GM12878 (cell line): ENCODE data around the gene STARD10. TPM values are rescaled to one million over a fixed set of nuclear protein-coding genes. Genes with fewer than 3 reads are reported as not detected.

Source experiments
- ATAC-seq: fragments of 200-7000 bp; cut with Tn5 transposase; 3 replicates; pipeline ENCODE4 v1.9.1; 2020; ENCODE audit warnings: mild to moderate bottlenecking, moderate library complexity
- BruUV-seq: library from RNA; stranded (reverse); fragments of 400-500 nt; replicated peaks from 2 replicates; lab custom pipeline; 2021; lab: Mats Ljungman, UMichigan
- CTCF ChIA-PET: fragments of 300-600 bp; sonication (Branson Sonifier 250); formaldehyde crosslinking; extraction: SDS; loops from one replicate; lab custom pipeline; 2021; ENCODE audit warnings: inconsistent platforms; lab: Yijun Ruan, JAX
- POLR2A ChIA-PET: fragments of 350-600 bp; formaldehyde crosslinking; extraction: SDS; loops from one replicate; lab custom pipeline; 2021; ENCODE audit warnings: inconsistent platforms; lab: Charles Lee
- RAD21 ChIA-PET: fragments of 300-600 bp; sonication (Branson Sonifier 250); formaldehyde crosslinking; loops from one replicate; lab custom pipeline; 2023; ENCODE audit warnings: antibody characterized with exemption; ENCODE audit not compliant: unreplicated experiment; lab: Charles Lee
- SMC1A ChIA-PET: fragments of 300-600 bp; sonication (Branson Sonifier 250); formaldehyde crosslinking; loops from one replicate; lab custom pipeline; 2023; ENCODE audit not compliant: unreplicated experiment, uncharacterized antibody; lab: Charles Lee
- DNase-seq: peaks from one replicate; pipeline ENCODE4 v3.0.0-alpha.2; 2011; ENCODE audit warnings: low read depth, low spot score
- FAIRE-seq: peaks from 3 replicates; lab custom pipeline; 2011; peaks lifted over from hg19 to GRCh38; lab: Jason Lieb, UNC
- H2AFZ ChIP-seq: 2 replicates; pipeline ENCODE4 v1.6.0; 2011; ENCODE audit warnings: low read depth, low read length, control low read depth; ENCODE audit not compliant: control insufficient read depth
- H3K27ac ChIP-seq: 2 replicates; pipeline ENCODE4 v1.5.1; 2011; ENCODE audit warnings: control low read depth; ENCODE audit not compliant: control insufficient read depth, insufficient read depth
- H3K27me3 ChIP-seq, 2 experiments: replicated peaks in 1 of 2; 2 replicates each; pipeline versions ENCODE4 v1.6.0 to v1.6.1; 2011; ENCODE audit warnings: low read length in 1 of 2; ENCODE audit not compliant: control insufficient read depth in 2 of 2, insufficient read depth in 2 of 2
- H3K36me3 ChIP-seq, 2 experiments: 2 replicates each; pipeline ENCODE4 v1.5.1; 2011; ENCODE audit warnings: low read length in 1 of 2; ENCODE audit not compliant: control insufficient read depth in 2 of 2, insufficient read depth in 2 of 2
- H3K4me1 ChIP-seq: 2 replicates; pipeline ENCODE4 v1.6.1; 2011; ENCODE audit warnings: mild to moderate bottlenecking, low read length, moderate library complexity, mixed read lengths; ENCODE audit not compliant: control insufficient read depth, insufficient read depth
- H3K4me2 ChIP-seq: 2 replicates; pipeline ENCODE4 v1.6.0; 2011; ENCODE audit warnings: control low read depth; ENCODE audit not compliant: control insufficient read depth, insufficient read depth
- H3K4me3 ChIP-seq: fragments of 200-600 bp; sonication (generic); 2 replicates; pipeline ENCODE4 v1.5.1; 2016
- H3K79me2 ChIP-seq: 2 replicates; pipeline ENCODE4 v1.6.0; 2011; ENCODE audit warnings: low read length; ENCODE audit not compliant: control insufficient read depth, insufficient read depth
- H3K9ac ChIP-seq: 2 replicates; pipeline ENCODE4 v1.8.0; 2011; ENCODE audit warnings: low read length, control low read depth, mixed read lengths; ENCODE audit not compliant: control insufficient read depth, insufficient read depth
- H3K9me3 ChIP-seq: replicated peaks from 3 replicates; pipeline ENCODE4 v1.5.1; 2011; ENCODE audit warnings: mild to moderate bottlenecking, low read length; ENCODE audit not compliant: control insufficient read depth, insufficient read depth
- H4K20me1 ChIP-seq: 2 replicates; pipeline ENCODE4 v1.6.0; 2011; ENCODE audit not compliant: control insufficient read depth, insufficient read depth
- BCL11A ChIP-seq: IDR thresholded peaks from 2 replicates; pipeline ENCODE4 v1.6.1; 2011; ENCODE audit warnings: low read depth, low read length
- BHLHE40 ChIP-seq, 2 experiments: fragments of 450-650 bp in 1 of 2; IDR thresholded peaks; 2 replicates each; pipeline ENCODE4 v1.6.1; 2011 to 2017; ENCODE audit warnings: low read depth in 2 of 2, borderline replicate concordance in 1 of 2, improper control_type of control experiment in 1 of 2, low read length in 1 of 2, mild to moderate bottlenecking in 1 of 2
- BMI1 ChIP-seq: fragments of 450-650 bp; IDR thresholded peaks from 2 replicates; pipeline ENCODE4 v1.6.1; 2016; ENCODE audit warnings: mild to moderate bottlenecking, moderate library complexity, borderline replicate concordance
- CREB1 ChIP-seq: IDR thresholded peaks from 2 replicates; pipeline ENCODE4 v1.6.1; 2012; ENCODE audit warnings: low read depth, mild to moderate bottlenecking, inconsistent platforms
- GABPA ChIP-seq: IDR thresholded peaks from 2 replicates; pipeline ENCODE4 v1.6.1; 2014; ENCODE audit warnings: antibody characterized with exemption, low read depth, mild to moderate bottlenecking, inconsistent platforms
- HDAC2 ChIP-seq: fragments of 200-600 bp; sonication (generic); IDR thresholded peaks from 2 replicates; pipeline ENCODE4 v1.6.1; 2017
- HDGF ChIP-seq: fragments of 450-650 bp; IDR thresholded peaks from 2 replicates; pipeline ENCODE4 v1.6.1; 2016; ENCODE audit warnings: antibody characterized with exemption
- KLF5 ChIP-seq: fragments of 450-650 bp; IDR thresholded peaks from 2 replicates; pipeline ENCODE4 v1.6.1; 2014; ENCODE audit warnings: mild to moderate bottlenecking; ENCODE audit not compliant: partially characterized antibody
- NFXL1 ChIP-seq: fragments of 450-650 bp; IDR thresholded peaks from 2 replicates; pipeline ENCODE4 v1.6.1; 2017; ENCODE audit warnings: antibody characterized with exemption, mild to moderate bottlenecking, borderline replicate concordance
- SMAD5 ChIP-seq: IDR thresholded peaks from 2 replicates; pipeline ENCODE4 v1.6.1; 2016; ENCODE audit warnings: antibody characterized with exemption, low read depth
- SP1 ChIP-seq: IDR thresholded peaks from one replicate; pipeline ENCODE4 v1.6.1; 2011; ENCODE audit warnings: low read depth, low read length
- WGBS: methylation state at CpG from one replicate; pipeline ENCODE4 v1.1.6; 2016; ENCODE audit warnings: low lambda C conversion rate; ENCODE audit not compliant: insufficient replicate concordance, insufficient coverage; ENCODE audit errors: missing lambda C conversion rate; 5-methylcytosine and 5-hydroxymethylcytosine counted together
- in situ Hi-C: fragments of 300-500 bp; cut with MboI; formaldehyde crosslinking; loops from 9 replicates; pipeline ENCODE4 v1.14.3; 2018; ENCODE audit warnings: mixed read lengths
- intact Hi-C: fragments of 100-400 bp; cut with micrococcal nuclease; formaldehyde crosslinking; loops from one replicate; pipeline ENCODE4 v1.14.2; 2022; ENCODE audit not compliant: unreplicated experiment
- polyA plus RNA-seq, 11 experiments: library from polyadenylated mRNA; depleted of rRNA in 4 of 11; unstranded in 6 of 11; stranded (reverse) in 5 of 11; fragments of >200 nt; fragmentation: Nextera tagmentation in 4 of 11; fragmentation: Illumina TruSeq in 1 of 11; extraction: Ambion mirVana in 4 of 11; extraction: Trizol in 1 of 11; gene quantifications; 1 replicate in 1 of 11; 2 replicates in 10 of 11; pipeline versions ENCODE4 v1.2.1 to v1.2.3, GENCODE V29; 2011 to 2016; ENCODE audit warnings: inconsistent platforms in 2 of 11, missing spikeins in 2 of 11, low read depth in 1 of 11
- total RNA-seq, 4 experiments: library from RNA; depleted of rRNA in 3 of 4; stranded (reverse); fragments of >200 nt in 3 of 4; fragmentation: Illumina TruSeq in 1 of 4; extraction: Trizol in 1 of 4; gene quantifications; 2 replicates each; pipeline versions ENCODE4 v1.2.1 to v1.2.3, GENCODE V29; 2013 to 2021

The STARD10 gene
- total and polyA plus RNA-seq, 10 of the 15 experiments (the other 5 are each of a cell fraction or from before 2014, with no cell fraction given), result 0.15 to 43.2 (median 23.1) TPM

GRCh38 chr11:72720047-72720446, 73.8 kb downstream of the STARD10 start:
- peak overlapping the region; percentile 47 for H3K27ac ChIP-seq
- intact Hi-C loops, result no loop called here
- POLR2A ChIA-PET, result interaction anchor here (0.6 to 1.2 kb wide), 3 partner anchors 21 to 96 kb away, joined by 3 to 4 read pairs (median 3); no protein-coding TSS in a partner anchor
- H3K4me3 ChIP-seq, result peak overlapping the region; percentile 85
- CTCF ChIA-PET, result interaction anchor here (1.3 to 18.4 kb wide), 4 partner anchors 18 to 93 kb away, joined by 3 to 469 read pairs (median 80); partner anchors contain the start of genes ATG16L2 and STARD10
- peaks cover 23 to 37% of the 10 kb centered on the region in 2 experiments for H3K36me3 ChIP-seq
- no TSS peak for BruUV-seq
- in situ Hi-C loops, result loop anchor here (10.0 kb wide), 2 partner anchors 75 to 455 kb away; partner anchors contain the start of gene STARD10
- no peak for TF ChIP-seq SP1
- no peak for TF ChIP-seq BMI1
- no peak for TF ChIP-seq SMAD5
- no peak for TF ChIP-seq NFXL1
- TF ChIP-seq GABPA, result no peak
- TF ChIP-seq BHLHE40 (IDR thresholded peaks at IDR 0.05; ENCODE audit: borderline replicate concordance in 1 of 2, low read depth in 2 of 2, low read length in 1 of 2), result no peak
- TF ChIP-seq KLF5, result no peak
- no peak for TF ChIP-seq BCL11A
- TF ChIP-seq CREB1, result no peak
- no peak for TF ChIP-seq HDAC2
- no peak for TF ChIP-seq HDGF
- no peak for FAIRE-seq
- peak overlapping the region; percentile 92 for H3K4me2 ChIP-seq
- DNase-seq, result no peak
- peaks cover 82% of the 10 kb centered on the region for H3K79me2 ChIP-seq
- no peaks in the 10 kb centered on the region for H3K27me3 ChIP-seq
- 45% methylated on average over 3 of the region's 3 CpGs for WGBS
- peak overlapping the region; percentile 83 for H3K9ac ChIP-seq
- ATAC-seq, result no peak
- peaks cover 46% of the 10 kb centered on the region for H3K4me1 ChIP-seq
- no peaks in the 10 kb centered on the region for H3K9me3 ChIP-seq
- RAD21 ChIA-PET, result interaction anchor here (13.9 kb wide), 1 partner anchor 71 kb away, joined by 256 read pairs; the partner anchor contains the start of gene STARD10
- SMC1A ChIA-PET, result interaction anchor here (1.1 to 2.4 kb wide), 3 partner anchors 73 to 97 kb away, joined by 4 to 10 read pairs (median 4); partner anchors contain the start of gene STARD10
- H4K20me1 ChIP-seq, result peaks cover 3% of the 10 kb centered on the region
- no peak overlapping the region for H2AFZ ChIP-seq
